ENCODE results near the gene CTNNA2.

Gene CTNNA2

DNA sequence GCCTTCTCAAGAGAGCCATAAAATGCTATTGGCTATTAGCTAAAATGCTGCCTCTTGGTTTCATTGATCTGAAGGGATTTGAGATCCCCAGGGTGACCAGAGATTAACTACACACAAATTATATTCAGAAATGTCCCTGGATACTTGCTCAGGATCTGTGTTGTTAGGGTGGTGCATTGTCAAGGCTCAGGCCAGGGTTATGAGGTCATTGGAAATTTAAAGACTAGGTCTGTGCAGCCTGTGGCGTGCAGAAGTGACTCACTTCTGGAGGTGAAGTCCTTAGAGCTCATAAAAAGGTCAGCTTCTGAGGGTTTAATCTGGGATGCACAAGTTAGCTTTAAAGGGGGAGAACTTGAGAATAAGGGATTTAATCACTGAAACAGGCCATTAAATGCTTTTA is 768.2 kb downstream of the CTNNA2 start:
- no peak for DNase-seq (ENCODE audit: low spot score)

DNA sequence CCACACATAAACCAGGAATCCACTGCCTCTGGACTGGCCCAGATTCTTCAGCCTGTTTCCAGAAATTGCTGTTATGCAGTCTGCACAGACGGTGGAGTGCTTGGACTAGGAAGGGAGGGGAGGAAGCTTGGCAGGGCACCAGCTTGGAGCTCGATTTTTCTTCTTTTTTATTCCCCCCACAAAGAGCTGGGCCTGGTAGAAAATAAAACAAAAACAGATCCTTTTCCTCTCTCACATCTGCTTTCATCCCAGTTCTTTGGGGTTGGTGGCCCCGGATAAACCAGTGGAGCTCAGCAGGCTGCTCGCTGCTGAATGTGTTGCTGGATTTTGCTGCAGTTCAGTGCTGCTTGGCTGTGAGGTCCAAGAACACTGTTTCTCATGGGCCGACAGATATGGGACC is 775.7 kb downstream of the CTNNA2 start:
- DNase-seq (ENCODE audit: low spot score), result no peak

DNA sequence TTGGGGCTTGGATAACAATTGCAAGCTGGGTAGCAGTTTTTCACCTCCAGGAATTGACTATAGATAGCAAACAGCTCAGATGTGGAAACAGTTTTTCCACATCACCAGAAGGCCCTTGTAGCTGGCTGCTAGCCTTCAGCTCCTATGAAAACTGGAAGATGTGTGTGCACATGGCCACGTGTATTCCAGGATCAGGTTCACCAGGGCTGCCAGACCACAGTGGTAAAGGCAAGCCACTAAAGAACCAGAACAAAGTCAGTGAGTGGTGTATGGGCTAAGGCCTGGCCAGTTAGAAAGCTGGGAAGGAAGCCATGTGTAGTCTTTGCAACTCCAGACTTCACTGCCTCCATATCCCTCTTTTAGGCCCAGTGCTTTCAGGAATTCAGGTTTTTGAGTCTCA is 778.8 kb downstream of the CTNNA2 start:
- no peak for DNase-seq (ENCODE audit: low spot score)

DNA sequence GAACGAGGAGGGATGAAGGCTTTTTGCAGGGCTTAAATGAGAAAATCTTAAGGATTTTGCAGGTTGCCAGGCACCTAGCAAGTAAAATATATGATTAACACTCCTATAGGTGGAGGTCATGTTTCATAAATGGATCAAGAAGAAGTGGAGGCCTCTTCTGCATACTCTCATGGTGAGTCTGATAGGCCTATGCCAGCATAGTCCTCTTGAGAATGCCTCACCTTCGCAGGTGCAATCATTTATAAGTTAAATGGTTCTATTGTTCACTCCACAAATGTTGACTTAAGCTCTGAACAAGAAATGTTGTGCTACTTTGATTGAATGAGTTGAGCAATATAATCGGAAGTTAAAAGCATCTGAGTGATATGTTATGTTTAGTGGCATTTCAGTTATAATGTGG is 779.6 kb downstream of the CTNNA2 start:
- DNase-seq (ENCODE audit: low spot score), result no peak

DNA sequence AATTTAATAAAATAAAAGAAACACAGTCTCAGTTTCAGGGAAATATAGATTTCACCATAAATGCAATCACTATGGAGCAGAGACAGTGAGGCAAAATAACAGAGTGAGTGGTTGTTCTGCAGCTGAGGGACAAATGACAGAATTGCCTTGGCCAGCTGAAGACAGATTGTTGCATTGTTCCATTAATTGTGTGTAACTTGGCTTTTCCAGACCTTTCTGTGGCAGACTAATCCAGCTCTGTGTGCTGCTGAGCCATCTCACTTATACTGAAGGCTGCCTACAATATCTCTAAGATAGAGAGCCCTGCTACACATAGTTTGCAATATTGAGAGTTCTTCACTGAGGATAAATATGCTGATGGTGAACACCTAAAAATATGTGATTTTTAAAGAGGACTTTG is 780.2 kb downstream of the CTNNA2 start:
- DNase-seq (ENCODE audit: low spot score), result no peak

DNA sequence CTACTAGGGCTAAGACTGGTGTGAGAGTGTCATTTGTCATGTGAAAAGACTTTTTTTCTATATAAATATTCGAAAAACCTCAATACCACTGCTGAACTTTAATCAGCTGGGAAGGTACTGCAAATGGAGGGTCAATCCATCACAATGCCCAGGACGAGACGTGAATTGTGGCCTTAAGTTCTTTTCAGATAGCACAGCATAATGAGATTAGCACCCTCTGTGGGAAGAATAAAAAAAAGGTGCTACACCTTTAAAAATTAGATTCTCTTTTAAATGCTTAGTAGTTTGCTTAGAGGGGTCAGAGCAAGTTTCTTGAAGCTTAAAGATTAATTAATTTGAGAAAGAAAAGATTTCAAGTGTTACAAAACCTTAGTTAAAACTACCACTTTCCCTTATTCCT is 786.1 kb downstream of the CTNNA2 start:
- DNase-seq (ENCODE audit: low spot score), result no peak

DNA sequence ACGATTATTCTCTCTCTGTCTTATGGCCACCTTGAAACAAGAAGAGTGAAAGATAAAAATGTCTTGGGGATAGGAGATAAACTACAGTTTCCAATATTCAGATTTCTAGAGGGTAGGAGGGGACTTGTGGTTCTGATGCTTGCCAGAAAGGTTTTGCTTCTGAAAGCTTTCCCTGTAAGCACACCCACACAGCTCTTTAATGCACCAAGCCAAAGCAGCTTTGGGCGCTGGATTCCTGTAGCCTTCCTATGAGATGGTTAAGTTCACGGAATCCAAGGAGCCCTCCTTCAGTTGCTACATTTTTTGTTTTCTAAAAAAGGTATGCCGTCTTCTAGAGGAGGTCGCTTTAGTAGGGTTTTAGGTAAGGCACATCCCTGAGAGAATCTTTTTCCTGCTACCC is 786.8 kb downstream of the CTNNA2 start:
- no peak for DNase-seq (ENCODE audit: low spot score)

DNA sequence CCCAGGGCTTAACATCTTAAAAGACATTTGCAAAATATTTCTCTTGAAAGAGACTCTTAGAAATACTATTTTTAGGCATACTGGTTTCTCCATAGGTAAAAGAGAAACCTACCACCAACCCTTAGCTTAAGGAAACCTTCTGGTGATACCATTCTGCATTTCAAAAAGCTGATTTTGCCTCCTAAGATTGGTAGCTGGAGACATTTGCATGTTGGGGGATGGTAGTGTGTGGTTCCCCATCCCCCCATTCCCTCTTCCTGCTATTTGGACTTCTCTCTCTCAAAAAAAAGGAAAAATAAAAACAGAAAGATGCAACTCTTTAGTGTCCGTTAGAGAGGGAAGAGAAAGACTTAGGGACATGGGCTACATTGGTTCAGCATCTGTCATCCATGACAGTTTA is 787.5 kb downstream of the CTNNA2 start:
- no peak for DNase-seq (ENCODE audit: low spot score)

DNA sequence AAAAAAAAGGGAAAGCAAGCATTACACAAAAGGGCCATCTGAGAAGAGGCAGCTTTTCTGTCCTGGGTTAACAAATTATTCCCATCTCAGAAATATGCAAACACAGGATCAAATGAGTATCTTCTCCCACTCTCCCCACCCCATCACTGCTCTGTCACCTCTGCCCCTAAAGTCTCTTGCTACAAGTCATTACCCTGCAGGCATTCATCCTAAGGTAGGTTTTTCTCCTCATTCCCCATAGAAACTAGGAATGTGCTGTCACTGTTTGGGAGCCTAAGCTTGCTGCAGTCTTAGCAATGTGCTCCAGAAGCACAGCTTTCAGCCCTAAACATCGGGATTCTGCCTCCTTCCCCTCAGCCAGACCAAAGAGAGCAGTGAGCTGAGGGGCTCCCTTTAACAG is 788.1 kb downstream of the CTNNA2 start:
- no peak for DNase-seq (ENCODE audit: low spot score)

DNA sequence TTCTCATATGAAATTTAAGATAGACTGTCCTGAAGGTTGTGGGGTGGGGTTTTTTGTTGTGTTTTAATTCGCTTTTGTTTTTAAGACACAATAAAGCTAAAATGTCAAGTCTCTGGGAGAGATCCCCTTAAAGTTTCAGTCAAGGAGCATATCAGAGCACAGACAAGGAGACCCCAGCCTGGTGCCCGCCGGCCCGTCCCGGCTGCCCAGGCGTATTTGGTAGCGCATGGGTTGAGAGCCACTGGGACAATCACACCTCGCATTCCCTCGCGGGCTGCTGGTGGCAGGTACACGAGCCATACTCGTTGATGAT is 789.1 kb downstream of the CTNNA2 start:
- DNase-seq (ENCODE audit: low spot score), result no peak

DNA sequence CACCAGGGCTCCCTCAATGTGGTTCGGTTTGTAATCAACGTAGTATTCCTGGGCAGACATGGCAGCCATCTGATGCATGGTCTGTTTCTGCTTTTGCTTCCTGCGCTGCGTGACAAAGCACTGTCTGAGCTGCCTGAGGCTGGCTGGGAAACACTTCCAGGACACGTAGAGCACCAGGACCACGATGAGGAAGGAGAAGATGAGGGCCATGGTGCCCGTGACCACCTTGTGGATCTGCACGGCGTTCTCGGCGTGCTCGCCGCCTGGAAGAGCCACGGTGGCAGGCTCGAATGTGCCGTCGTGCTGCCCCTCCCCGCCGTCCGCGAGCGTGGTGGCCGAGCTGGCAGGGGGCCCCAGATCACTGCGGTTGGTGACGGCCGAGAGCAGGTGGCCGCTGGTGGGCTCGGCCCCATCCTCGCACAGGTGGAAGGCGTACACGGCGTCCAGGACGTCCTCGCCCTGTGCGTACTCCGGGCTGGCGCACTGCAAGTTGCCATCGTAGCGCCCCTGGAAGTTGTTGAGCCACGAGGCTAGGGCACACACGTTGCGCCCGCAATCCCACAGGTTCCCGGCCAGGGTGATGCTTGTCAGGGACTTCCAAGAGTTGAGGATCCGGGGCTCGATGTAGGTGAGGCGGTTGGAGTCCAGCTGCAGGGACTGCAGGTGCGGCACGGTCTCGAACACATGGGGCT is 789.6 kb downstream of the CTNNA2 start:
- DNase-seq (ENCODE audit: low spot score), result no peak

DNA sequence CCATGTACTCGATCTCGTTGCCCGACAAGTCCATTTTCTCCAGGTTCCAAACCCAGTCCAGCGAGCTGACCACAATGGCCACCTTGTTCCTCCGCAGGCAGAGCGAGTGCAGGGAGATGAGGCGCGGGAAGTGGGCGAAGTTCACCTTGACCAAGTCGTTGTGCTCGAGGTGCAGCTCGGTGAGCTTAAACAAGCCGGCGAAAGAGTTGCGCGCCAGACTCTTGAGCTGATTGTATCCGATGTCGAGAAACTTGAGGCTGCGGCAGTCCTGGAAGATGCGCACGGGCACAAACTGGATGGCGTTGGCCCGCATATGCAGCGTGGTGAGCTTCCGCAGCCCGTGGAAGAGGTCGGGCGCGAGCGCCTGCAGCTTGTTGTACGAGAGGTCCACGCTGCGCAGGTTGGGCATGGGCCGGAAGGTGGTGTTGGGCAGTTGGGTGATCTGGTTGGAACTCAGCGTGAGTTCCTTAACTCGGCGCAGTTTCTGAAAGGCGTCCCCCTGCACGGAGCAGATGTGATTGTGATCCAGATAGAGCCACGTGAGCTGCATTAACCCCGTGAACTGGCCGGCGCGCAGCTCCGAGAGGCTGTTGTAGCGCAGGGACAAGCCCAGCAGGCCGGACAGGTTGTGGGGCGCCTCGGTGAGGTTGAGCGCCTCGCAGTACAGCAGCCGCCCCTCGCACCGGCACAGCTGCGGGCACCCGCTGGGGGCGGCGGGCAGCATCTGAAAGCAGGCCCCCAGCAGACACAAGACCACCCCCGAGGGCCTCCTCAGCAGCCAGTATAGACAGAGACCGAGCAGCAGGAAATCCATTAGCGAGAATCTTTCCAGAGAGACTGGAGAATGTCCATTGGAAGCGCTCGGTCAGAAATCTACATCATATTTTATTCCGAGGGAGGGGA is 790.4 kb downstream of the CTNNA2 start:
- no peak for DNase-seq (ENCODE audit: low spot score)

DNA sequence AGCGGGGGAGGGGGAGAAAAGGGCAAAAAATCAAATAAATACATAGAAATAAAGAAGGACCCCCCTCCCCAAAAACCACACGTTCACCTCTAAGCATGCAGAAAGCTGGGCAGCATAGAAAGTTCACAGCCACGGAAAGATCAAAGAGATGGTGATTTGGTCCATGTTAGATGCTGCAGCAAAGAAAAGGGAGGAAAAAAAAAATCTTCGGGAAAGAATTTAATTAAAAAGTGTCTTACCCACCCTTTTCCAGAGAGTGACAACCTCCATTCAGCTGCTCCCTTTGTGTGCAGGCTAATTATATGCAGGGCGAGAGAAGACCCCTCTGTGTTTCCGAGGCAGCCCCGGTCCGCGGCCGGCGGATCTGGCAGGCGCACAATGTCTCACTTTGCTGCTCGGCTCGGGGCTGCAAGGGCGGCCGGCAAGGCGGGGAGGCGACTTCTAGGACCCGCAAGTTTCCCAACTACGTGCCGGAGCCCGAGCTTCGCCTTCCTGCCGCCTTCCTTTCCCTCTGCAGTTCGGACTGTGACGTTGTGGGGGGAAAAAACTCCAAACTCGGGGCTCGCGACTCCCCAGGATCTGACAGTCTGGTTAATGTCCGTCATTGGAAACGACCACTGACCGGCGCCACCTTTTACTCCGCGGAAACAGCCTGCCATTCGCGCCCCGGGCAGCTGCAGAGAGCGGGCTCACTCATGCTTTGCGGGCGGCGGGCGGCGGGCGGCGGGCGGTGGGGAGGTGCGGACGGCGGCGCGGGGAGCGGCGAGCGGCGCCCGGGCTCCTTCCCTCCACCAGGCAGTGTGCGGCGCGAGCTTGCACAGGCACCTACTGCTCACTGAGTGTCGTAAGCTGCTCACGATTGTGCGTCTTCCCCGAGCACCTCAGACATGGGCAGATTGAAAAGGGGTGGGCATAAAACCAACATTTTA is 791.3 kb downstream of the CTNNA2 start, which contains the start of gene LRRTM1:
Gene LRRTM1 (minus strand): TSS at position 844 of the 929 bp plus-strand sequence. CDS start 933 bp downstream, outside the sequence.
- DNase-seq (ENCODE audit: low spot score), result no peak

DNA sequence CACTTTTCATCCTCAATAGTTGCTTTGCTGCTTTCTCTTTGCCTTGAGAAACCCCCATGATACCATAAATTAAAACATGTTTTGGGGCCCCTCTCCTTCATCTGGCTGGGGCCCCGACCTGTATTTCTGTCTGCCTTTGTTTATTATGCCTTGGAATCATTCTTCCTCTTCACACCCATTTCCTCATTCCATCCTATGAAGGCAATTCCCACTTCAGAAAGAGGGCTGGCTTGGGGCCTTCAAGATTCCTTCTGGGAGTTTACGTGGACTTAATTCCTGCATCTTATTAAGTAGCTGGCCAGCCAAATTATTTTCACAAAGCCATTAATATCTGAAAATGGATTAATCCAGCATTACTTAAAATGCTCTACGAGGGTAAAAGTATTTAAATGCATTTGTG is 798.5 kb downstream of the CTNNA2 start:
- no peak for DNase-seq (ENCODE audit: low spot score)

DNA sequence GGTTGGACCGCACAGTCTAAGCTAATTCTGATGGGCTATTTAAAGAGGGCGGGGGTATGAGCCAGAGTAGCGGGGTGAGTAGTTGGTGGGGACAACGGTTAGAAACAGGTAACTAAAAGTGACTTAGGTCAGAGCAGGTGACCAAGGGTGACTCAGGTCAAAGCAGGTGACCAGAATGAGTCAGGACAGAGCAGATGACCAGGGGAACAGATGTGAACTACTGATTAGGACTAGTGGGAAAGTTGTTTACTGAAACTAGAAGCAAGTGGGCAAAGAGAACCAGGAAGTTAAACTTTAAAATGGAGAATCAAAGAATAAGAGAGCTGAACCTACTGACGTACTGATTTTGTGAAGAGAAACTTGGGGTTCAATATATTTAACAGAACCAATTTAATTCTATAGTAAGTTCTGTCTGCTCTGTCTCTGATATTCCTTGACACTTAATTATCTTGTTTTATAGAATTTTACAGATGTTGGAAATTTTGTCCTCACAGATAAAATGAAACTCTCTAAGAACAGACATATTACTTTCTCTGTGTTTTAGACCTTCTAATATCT is 799.5 kb downstream of the CTNNA2 start:
- DNase-seq (ENCODE audit: low spot score), result no peak

DNA sequence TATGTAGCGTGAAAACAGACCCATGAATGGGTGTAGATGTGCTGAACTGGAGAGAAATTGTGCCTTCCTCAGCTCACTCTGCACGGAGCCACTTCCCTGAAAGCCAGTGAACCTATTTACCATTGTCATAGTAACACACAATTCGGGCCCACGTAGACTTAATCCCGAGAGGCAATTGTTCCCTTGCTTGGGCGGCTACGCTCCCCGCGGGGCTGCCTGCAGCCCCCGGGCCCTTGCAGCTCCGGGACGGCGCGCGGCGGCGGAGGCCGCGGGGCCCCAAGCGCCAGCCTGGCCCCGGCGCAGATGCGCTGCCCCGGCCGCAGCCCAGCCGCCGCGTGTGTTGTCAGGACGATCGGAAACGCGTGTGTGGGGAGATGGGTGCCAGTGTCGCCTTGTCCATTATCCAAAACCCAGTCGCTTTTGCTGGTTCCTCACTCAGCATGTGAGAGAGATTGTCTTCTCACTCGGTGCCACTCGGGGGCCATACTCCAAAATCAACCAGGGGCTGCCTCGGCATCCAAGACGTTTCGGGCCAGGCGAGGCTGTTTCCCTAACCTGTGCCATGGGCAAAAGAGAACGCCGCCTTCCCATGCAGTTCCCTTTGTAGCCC is 809.6 kb downstream of the CTNNA2 start:
- no peak for DNase-seq (ENCODE audit: low spot score)

DNA sequence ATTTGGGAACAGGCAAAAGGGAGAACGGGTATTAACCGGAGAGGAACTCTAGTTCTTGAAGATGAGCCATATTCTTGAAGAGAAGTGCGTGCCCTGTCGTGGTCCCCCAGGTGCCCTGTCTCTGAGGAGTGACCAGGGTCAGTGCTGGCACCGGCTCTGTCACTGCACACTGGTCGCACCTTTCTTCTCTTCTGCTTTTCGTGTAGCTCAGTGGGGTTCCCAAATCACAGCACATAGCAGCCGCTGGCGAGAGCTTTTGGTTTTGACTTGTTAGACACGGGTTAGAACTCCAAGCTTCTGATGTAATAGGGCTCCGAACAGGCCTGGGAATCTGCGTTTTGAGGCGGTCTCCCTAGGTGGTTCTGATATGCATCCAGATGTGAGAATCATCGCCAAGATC is 810.1 kb downstream of the CTNNA2 start:
- no peak for DNase-seq (ENCODE audit: low spot score)

DNA sequence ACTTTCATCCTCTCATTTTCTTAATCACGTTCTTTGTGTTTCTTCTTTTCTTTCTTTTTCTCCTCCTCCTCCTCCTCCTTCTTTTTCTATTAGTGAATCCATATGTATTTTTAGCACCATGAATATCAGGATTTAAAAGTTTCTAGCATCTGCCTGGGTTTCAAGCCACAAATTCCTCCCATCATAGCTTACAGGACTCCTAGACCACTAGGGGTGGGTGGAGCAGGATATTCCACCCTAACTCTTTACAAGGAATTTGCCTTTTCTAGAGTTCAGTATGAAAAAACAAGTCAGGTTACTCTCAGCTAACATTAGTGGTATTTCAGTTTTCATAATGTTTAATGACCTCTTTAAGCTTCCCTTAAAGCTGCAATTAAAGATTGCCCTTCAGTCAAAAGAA is 810.8 kb downstream of the CTNNA2 start:
- no peak for DNase-seq (ENCODE audit: low spot score)

DNA sequence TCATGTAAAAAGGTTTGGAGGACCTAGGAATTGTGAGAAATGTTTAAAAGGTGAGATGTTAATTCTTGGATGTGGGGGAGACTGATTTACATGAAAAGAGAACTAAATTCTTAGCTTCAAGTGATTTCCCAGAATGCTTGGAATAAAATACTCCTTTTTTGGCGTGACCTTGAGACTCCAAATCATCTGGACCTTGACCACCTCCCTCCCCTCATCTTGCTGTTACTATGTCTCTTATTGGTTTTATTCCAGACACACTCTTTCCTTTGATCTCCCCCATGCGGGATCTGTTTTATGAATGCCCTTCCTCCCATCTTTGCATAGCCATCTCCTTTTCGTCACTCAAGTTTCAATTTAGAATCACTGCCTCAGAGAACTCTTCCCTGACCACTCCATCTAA is 811.7 kb downstream of the CTNNA2 start:
- no peak for DNase-seq (ENCODE audit: low spot score)

DNA sequence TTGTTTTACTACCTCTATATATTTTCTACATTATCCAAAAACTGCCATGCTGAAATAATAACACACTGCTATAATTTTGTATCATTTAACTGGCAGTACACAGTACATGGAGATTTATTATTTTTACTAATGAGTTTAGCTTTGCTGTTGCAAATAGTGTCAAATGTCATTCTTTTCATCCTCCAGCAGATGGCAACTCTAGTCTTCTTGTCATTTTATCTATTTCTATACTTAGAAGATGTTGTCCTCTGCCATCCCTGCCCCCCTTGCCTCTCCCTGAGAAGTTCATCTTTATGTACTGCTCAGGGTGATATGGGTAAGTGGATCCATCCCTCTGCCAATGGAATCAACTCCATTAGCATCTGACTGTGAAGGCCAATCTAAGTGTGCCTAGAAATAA is 813.4 kb downstream of the CTNNA2 start:
- DNase-seq (ENCODE audit: low spot score), result no peak

DNA sequence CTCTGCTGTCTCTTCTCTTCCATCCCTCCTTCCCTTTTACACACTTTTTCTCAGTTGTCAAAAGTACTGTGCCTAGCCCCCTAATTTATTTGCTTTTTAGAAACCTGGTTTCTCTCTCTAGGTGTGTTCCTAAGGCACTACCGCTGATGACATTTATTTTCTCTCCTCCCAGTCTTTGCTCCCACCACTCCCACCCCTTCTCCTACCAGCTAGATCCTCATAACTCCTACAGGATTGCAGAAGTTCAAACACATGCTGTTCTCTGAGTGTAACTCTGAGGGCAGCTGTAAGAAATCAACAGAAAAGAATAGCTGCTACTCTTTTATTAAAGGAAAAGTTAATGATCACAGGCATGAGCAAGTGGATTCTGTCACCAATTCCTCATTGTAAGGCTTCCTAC is 814.0 kb downstream of the CTNNA2 start:
- DNase-seq (ENCODE audit: low spot score), result no peak

DNA sequence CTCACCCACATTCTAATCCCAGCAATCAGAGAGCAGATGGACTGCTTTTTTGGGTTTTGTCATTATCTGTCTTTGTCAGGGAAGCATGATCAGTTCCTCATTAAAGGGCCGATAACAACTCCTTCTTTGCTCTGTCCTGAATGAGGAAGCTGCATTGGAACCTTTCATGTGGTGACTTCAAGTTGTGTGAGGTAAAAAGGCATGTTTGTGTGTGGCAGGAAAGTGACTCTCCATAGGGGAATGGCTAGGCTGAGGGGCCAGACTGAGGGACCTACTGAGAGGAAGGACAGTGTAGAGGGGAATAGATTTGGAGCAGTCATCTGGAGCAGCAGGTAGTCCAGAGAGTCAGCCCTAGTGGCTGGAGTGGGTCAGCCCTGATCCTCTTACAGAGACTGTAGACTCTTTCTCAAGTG is 815.3 kb downstream of the CTNNA2 start:
- DNase-seq (ENCODE audit: low spot score), result no peak
